ENCODE data around the gene CCDC201. TPM values are rescaled to one million over a fixed set of nuclear protein-coding genes. Genes with fewer than 3 reads are reported as not detected.

The CCDC201 gene
- polyA plus RNA-seq, 3 donors from 2014 or later: not detected

DNA sequence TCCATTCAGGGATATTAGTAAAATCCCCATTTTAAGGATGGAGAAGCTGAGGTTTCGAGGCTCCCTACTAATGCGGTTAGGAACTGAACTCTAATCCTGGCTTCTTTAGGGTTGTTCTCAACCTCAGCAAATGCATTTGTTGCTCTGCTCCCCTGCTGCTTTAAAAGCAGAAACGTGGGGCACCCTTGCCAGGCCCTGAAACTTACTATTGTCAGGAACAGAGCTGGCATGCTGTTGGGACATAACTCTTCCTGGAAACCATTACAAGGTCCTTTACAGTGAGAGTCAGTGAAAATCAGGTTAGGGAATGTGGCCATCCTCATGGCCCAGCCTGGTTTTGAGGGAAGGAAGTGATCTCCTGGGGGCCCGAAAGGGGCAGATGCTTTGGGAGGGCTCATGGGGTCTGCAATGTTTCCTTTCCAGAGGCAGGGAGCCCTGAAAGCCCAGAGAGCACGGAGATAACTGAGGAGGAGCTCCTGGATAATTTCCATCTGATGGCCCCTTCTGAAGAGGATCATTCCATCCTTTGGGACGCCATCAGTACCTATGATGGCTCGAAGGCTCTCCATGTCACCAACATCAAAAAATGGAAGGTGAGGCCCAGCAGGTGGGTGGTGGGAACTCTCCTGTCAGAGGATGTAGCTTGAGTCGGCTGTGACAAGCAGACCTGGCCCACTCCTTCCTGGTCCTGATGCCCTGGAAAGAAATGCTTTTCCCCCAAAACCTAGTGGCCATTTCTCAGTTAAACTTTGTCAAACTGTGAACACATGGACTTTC is 17.4 kb upstream of the CCDC201 start:
- no peak for DNase-seq
- Mint-ChIP-seq H3K27ac (no peak overlapping the region), H3K4me3 (no peak overlapping the region), H3K36me3 (no peaks in the 10 kb centered on the region), H3K4me1 (no peaks in the 10 kb centered on the region), H3K27me3 (ENCODE audit: low read depth in 3 of 3) (peaks cover 7 to 38% (median 11%) of the 10 kb centered on the region in 3 donors), H3K9me3 (no peaks in the 10 kb centered on the region)

GRCh38 chr7:45889367-45890067 is 16.6 kb upstream of the CCDC201 start:
- H3K27me3 Mint-ChIP-seq (ENCODE audit: low read depth in 3 of 3): peaks cover 7 to 37% (median 11%) of the 10 kb centered on the region in 3 donors
- no peak for DNase-seq
- H3K36me3 Mint-ChIP-seq: no peaks in the 10 kb centered on the region
- H3K9me3 Mint-ChIP-seq: no peaks in the 10 kb centered on the region
- no peak overlapping the region for H3K27ac Mint-ChIP-seq
- no peak overlapping the region for H3K4me3 Mint-ChIP-seq
- H3K4me1 Mint-ChIP-seq: no peaks in the 10 kb centered on the region

DNA sequence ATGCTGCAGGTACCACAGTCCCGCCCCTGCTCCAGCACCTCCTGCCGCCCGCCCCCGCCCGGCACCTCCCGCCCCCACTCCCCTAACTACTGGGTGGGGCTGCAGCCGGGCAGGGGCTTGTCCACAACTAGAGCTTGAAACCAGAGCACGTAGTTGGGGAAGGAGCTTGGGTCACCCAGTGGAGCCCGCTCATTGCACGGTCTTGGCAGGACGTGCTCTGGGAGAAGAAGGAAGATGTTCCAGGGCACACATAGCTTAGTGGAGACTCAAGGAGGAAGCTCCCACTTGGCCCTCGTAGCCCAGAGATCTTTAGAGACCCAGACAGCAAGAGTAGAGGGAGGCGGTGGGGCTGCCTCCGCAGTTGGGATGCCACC is 16.1 kb upstream of the CCDC201 start:
- Mint-ChIP-seq H3K4me3 (no peak overlapping the region), H3K9me3 (no peaks in the 10 kb centered on the region), H3K27me3 (ENCODE audit: low read depth in 3 of 3) (peaks cover 7 to 35% (median 10%) of the 10 kb centered on the region in 3 donors), H3K36me3 (no peaks in the 10 kb centered on the region), H3K4me1 (no peaks in the 10 kb centered on the region), H3K27ac (no peak overlapping the region)
- no peak for DNase-seq

- Mint-ChIP-seq H3K36me3 (no peaks in the 10 kb centered on the region), H3K9me3 (no peaks in the 10 kb centered on the region), H3K4me3 (no peak within 1 kb of the TSS), H3K4me1 (no peaks in the 10 kb centered on the region), H3K27me3 (ENCODE audit: low read depth in 3 of 3) (peaks cover 5 to 32% (median 8%) of the 10 kb centered on the region in 3 donors), H3K27ac (no peak within 1 kb of the TSS)
- DNase-seq: no peak
Measured at GRCh38 chr7:45888185-45888992, 15.5 kb upstream of the CCDC201 start, which contains the start of gene IGFBP1. Gene IGFBP1 (plus strand): TSS chr7:45888488. CDS start chr7:45888653, 165 bp downstream.

GRCh38 chr7:45886931-45887667 is 14.2 kb upstream of the CCDC201 start:
- Mint-ChIP-seq H3K27me3 (ENCODE audit: low read depth in 3 of 3) (peaks cover 5 to 30% (median 8%) of the 10 kb centered on the region in 3 donors), H3K27ac (no peak overlapping the region), H3K36me3 (no peaks in the 10 kb centered on the region)

GRCh38 chr7:45885264-45885882 is 12.5 kb upstream of the CCDC201 start:
- peaks cover 0 to 2% (median 0%) of the 10 kb centered on the region in 6 donors for H3K9me3 Mint-ChIP-seq
- no peaks in the 10 kb centered on the region for H3K4me1 Mint-ChIP-seq
- H3K4me3 Mint-ChIP-seq: no peak overlapping the region
- DNase-seq: no peak
- no peaks in the 10 kb centered on the region for H3K36me3 Mint-ChIP-seq
- no peak overlapping the region for H3K27ac Mint-ChIP-seq
- peaks cover 2 to 27% (median 8%) of the 10 kb centered on the region in 3 donors for H3K27me3 Mint-ChIP-seq (ENCODE audit: low read depth in 3 of 3)

More at GRCh38 chr7:45886931-45887667, 14.2 kb upstream of the CCDC201 start:
- H3K4me1 Mint-ChIP-seq: no peaks in the 10 kb centered on the region
- DNase-seq: no peak
- no peaks in the 10 kb centered on the region for H3K9me3 Mint-ChIP-seq
- H3K4me3 Mint-ChIP-seq: no peak overlapping the region

GRCh38 chr7:45884136-45884535 is 11.3 kb upstream of the CCDC201 start:
- H3K9me3 Mint-ChIP-seq: peaks cover 0 to 2% (median 0%) of the 10 kb centered on the region in 6 donors
- H3K4me3 Mint-ChIP-seq: no peak overlapping the region
- no peak for DNase-seq
- peaks cover 2 to 21% (median 8%) of the 10 kb centered on the region in 3 donors for H3K27me3 Mint-ChIP-seq (ENCODE audit: low read depth in 3 of 3)
- H3K4me1 Mint-ChIP-seq: no peaks in the 10 kb centered on the region
- H3K27ac Mint-ChIP-seq: no peak overlapping the region
- H3K36me3 Mint-ChIP-seq: no peaks in the 10 kb centered on the region

GRCh38 chr7:45882465-45882810 is 9.6 kb upstream of the CCDC201 start:
- H3K36me3 Mint-ChIP-seq: no peaks in the 10 kb centered on the region
- no peak overlapping the region for H3K27ac Mint-ChIP-seq
- H3K9me3 Mint-ChIP-seq: peaks cover 0 to 2% (median 0%) of the 10 kb centered on the region in 6 donors
- H3K4me1 Mint-ChIP-seq: no peaks in the 10 kb centered on the region
- no peak for DNase-seq
- H3K27me3 Mint-ChIP-seq (ENCODE audit: low read depth in 3 of 3): peaks cover 0 to 17% (median 3%) of the 10 kb centered on the region in 3 donors
- H3K4me3 Mint-ChIP-seq: no peak overlapping the region

DNA sequence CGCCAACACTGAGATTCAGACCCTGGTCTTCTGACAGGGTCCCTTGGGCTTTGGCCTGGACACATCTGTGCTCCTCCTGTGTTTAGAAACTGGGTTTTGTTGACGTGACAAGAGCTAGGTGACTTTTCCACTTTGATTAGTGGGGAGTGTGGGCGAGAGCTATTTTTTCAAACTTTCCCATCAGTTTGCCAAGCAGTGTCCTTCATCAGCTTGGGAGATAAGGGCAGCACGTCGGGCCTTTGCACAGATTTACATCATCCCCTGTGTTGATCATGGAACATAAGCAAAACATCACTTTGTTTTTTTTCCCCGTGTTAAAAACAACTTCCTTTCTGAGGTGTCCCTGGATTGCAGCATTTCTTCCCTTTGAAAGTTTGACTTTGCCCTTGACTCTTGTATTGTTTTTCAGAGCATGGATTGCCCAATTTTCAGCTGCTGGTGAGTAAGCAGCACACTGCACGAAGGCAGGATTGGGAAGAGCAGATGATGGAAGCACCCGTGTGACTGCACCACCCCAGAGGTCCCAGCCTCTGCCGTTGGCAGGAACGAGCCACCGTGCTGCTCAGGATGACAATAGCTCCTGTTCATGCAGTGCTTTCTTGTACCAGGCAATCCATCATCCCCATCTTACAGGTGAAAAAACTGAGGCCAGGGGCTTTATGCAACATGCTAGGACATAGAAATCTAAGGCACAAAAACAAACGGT is 9.0 kb upstream of the CCDC201 start:
- no peak for DNase-seq
- H3K27me3 Mint-ChIP-seq (ENCODE audit: low read depth in 3 of 3): peaks cover 0 to 16% (median 0%) of the 10 kb centered on the region in 3 donors
- H3K36me3 Mint-ChIP-seq: no peaks in the 10 kb centered on the region
- H3K9me3 Mint-ChIP-seq: peaks cover 0 to 2% (median 0%) of the 10 kb centered on the region in 6 donors
- H3K4me1 Mint-ChIP-seq: no peaks in the 10 kb centered on the region
- no peak overlapping the region for H3K4me3 Mint-ChIP-seq
- H3K27ac Mint-ChIP-seq: no peak overlapping the region

DNA sequence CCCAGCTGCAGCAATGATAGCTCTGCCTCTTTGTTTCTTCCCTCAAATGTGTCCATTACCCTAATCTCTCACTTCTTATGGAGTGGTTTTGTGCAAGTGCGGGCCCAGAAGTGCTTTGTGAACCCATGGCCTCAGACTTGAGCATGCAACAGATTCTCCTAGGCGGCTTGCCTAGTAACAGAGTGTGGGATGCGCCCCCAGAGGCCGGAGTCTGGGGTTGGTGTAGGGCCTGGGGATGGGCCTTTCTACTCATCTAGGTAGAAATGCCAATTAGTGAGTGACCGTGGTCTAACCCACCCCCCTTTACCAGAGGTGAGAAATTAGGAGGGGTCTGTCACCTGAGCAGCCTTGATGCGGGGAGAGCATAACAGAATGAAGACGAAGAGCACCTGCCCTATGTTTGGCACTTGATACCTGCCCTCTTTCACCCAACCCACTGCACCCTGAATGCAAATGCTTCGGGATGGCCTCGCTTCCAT is 8.4 kb upstream of the CCDC201 start:
- no peaks in the 10 kb centered on the region for H3K36me3 Mint-ChIP-seq
- H3K4me3 Mint-ChIP-seq: no peak overlapping the region
- peaks cover 0 to 2% (median 0%) of the 10 kb centered on the region in 6 donors for H3K9me3 Mint-ChIP-seq
- H3K27ac Mint-ChIP-seq: no peak overlapping the region
- peaks cover 0 to 14% (median 0%) of the 10 kb centered on the region in 3 donors for H3K27me3 Mint-ChIP-seq (ENCODE audit: low read depth in 3 of 3)
- no peaks in the 10 kb centered on the region for H3K4me1 Mint-ChIP-seq
- no peak for DNase-seq

DNA sequence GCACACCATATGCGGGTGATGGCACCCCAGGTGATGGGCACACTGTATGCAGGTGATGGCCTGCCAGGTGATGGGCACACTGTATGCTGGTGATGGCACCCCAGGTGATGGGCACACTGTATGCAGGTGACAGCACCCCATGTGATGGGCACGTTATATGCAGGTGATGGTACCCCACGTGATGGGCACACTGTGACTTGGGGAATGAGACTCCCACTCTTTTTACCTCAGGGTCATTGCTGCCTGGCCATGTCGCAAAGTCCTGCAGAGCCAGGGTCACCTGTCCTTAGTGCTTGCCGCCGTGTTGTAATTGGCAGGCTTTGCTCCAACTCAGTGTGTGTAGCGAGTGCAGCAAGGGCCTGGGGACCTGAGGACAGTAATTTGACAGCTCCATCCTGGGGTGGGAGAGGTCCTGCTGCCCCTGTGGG is 7.6 kb upstream of the CCDC201 start:
- DNase-seq: no peak
- Mint-ChIP-seq H3K4me1 (no peaks in the 10 kb centered on the region), H3K27me3 (ENCODE audit: low read depth in 3 of 3) (peaks cover 0 to 11% (median 0%) of the 10 kb centered on the region in 3 donors), H3K36me3 (no peaks in the 10 kb centered on the region), H3K4me3 (no peak overlapping the region), H3K9me3 (peaks cover 0 to 2% (median 0%) of the 10 kb centered on the region in 6 donors), H3K27ac (no peak overlapping the region)

GRCh38 chr7:45878457-45879144 is 5.7 kb upstream of the CCDC201 start:
- no peaks in the 10 kb centered on the region for H3K36me3 Mint-ChIP-seq
- H3K9me3 Mint-ChIP-seq: peaks cover 0 to 2% (median 0%) of the 10 kb centered on the region in 6 donors
- no peaks in the 10 kb centered on the region for H3K4me1 Mint-ChIP-seq
- H3K4me3 Mint-ChIP-seq: no peak overlapping the region
- H3K27ac Mint-ChIP-seq: no peak overlapping the region
- peaks cover 0 to 10% (median 0%) of the 10 kb centered on the region in 3 donors for H3K27me3 Mint-ChIP-seq (ENCODE audit: low read depth in 3 of 3)
- no peak for DNase-seq

Data from immature natural killer cell (primary cell).